Stimulated activated CD4-positive, alpha-beta T cell treated with anti-CD3 and anti-CD28 coated beads, Interleukin-12 subunit alpha, Interleukin-12 subunit beta, amount 100 ng/mL, for 48 hours (primary cell): ENCODE measurements around the gene IARS2.
"Not testable (repeated sequence)": the region's sequence is repeated elsewhere in the genome, so short reads cannot be mapped to it uniquely, and the experiment has no call there.

Source experiments
- DNase-seq, 3 donors: peaks; one replicate each; pipeline ENCODE4 v3.0.0-alpha.2; 2020; ENCODE audit warnings: low read depth in 2 of 3, low spot score in 1 of 3

Gene IARS2

GRCh38 chr1:220094016-220094911, at the start of gene IARS2:
Gene IARS2, plus strand, starts transcription at chr1:220094132. Its CDS starts 85 bp downstream, at chr1:220094217.
- DNase-seq: peak; percentile 84 to 91 (median 89)

- no peak for DNase-seq
Observed at GRCh38 chr1:220044678-220045355, 49.1 kb upstream of the IARS2 start.

- DNase-seq: peak in 1 of 3 donors; percentile 15
Observed at GRCh38 chr1:220045356-220046051, 48.4 kb upstream of the IARS2 start.

GRCh38 chr1:220046052-220046930, 47.6 kb upstream of the IARS2 start, which contains the start of gene EPRS1:
Gene EPRS1, minus strand, starts transcription at chr1:220046505. Its CDS starts 117 bp downstream, at chr1:220046388.
- DNase-seq: peak; percentile 86 to 92 (median 90)

GRCh38 chr1:220056374-220056773, 37.6 kb upstream of the IARS2 start:
- DNase-seq: no peak

- DNase-seq: no peak
Observed at GRCh38 chr1:220060876-220061275, 33.1 kb upstream of the IARS2 start.

- DNase-seq: no peak
Observed at GRCh38 chr1:220062629-220063028, 31.3 kb upstream of the IARS2 start.

GRCh38 chr1:220067269-220068204, 26.4 kb upstream of the IARS2 start:
- DNase-seq: no peak

- no peak for DNase-seq
Observed at GRCh38 chr1:220076861-220077762, 16.8 kb upstream of the IARS2 start.

- DNase-seq: no peak
Observed at GRCh38 chr1:220077887-220078286, 16.0 kb upstream of the IARS2 start.

- DNase-seq: no peak
Observed at GRCh38 chr1:220084460-220084859, 9.5 kb upstream of the IARS2 start.

GRCh38 chr1:220086261-220086686, 7.7 kb upstream of the IARS2 start:
- DNase-seq: not testable (repeated sequence)

GRCh38 chr1:220089650-220090556, 4.0 kb upstream of the IARS2 start, which contains the start of gene BPNT1:
Gene BPNT1, minus strand, starts transcription at chr1:220089788. Its CDS starts 9,942 bp downstream, at chr1:220079846.
- peak; percentile 94 to 100 (median 96) for DNase-seq

GRCh38 chr1:220092694-220093093, 1.2 kb upstream of the IARS2 start:
- no peak for DNase-seq

- DNase-seq: no peak
Observed at GRCh38 chr1:220093361-220094015, 444 bp upstream of the IARS2 start.

- no peak for DNase-seq
Observed at GRCh38 chr1:220099826-220100225, 5.9 kb downstream of the IARS2 start.

GRCh38 chr1:220110473-220110872, 16.5 kb downstream of the IARS2 start:
- DNase-seq: not testable (repeated sequence)
